WTC11 (cell line): Measurements from ENCODE around the gene NAB1. TPM values are rescaled to one million over a fixed set of nuclear protein-coding genes. Genes with fewer than 3 reads are reported as not detected.

Source experiments
- ATAC-seq: fragments of 200-7000 bp; cut with Tn5 transposase; 2 replicates; pipeline ENCODE4 v1.10.0; 2021; ENCODE audit warnings: mild to moderate bottlenecking, moderate library complexity
- CTCF ChIA-PET: fragments of 300-600 bp; sonication (Branson Sonifier 250); formaldehyde crosslinking; loops from one replicate; lab custom pipeline; 2021; ENCODE audit warnings: antibody characterized with exemption; lab: Charles Lee
- POLR2A ChIA-PET: fragments of 350-600 bp; sonication (Branson Sonifier 250); formaldehyde crosslinking; loops from one replicate; lab custom pipeline; 2021; ENCODE audit warnings: antibody characterized with exemption; lab: Charles Lee
- DNase-seq: peaks from one replicate; pipeline ENCODE4 v3.0.0; 2021; ENCODE audit warnings: low spot score
- H3K27ac Mint-ChIP-seq: 2 replicates; pipeline ENCODE4 v1.8.0; 2021; ENCODE audit warnings: mixed read lengths
- H3K27me3 Mint-ChIP-seq: 2 replicates; pipeline ENCODE4 v1.8.0; 2021; ENCODE audit warnings: low read depth, mild to moderate bottlenecking, moderate library complexity, mixed read lengths
- H3K36me3 Mint-ChIP-seq: 2 replicates; pipeline ENCODE4 v1.8.0; 2021; ENCODE audit warnings: mixed read lengths
- H3K4me1 Mint-ChIP-seq: 2 replicates; pipeline ENCODE4 v1.8.0; 2022; ENCODE audit warnings: mixed read lengths
- H3K4me3 Mint-ChIP-seq: 2 replicates; pipeline ENCODE4 v1.8.0; 2021; ENCODE audit warnings: mild to moderate bottlenecking, moderate library complexity, mixed read lengths
- H3K9me3 Mint-ChIP-seq: 2 replicates; pipeline ENCODE4 v1.8.0; 2021; ENCODE audit warnings: mixed read lengths
- ATF1 ChIP-seq: sonication (generic); formaldehyde crosslinking; IDR thresholded peaks from 2 replicates; pipeline ENCODE4 v1.8.1; 2023; ENCODE audit warnings: mild to moderate bottlenecking, moderate library complexity, missing genetic modification reagents
- CBFB ChIP-seq: sonication (generic); formaldehyde crosslinking; IDR thresholded peaks from 2 replicates; pipeline ENCODE4 v1.8.1; 2022; ENCODE audit warnings: mild to moderate bottlenecking, low read depth, missing genetic modification reagents
- CREM ChIP-seq: sonication (generic); formaldehyde crosslinking; IDR thresholded peaks from 2 replicates; pipeline ENCODE4 v1.8.1; 2022; ENCODE audit warnings: mild to moderate bottlenecking, missing genetic modification reagents, moderate library complexity
- ETV6 ChIP-seq: sonication (generic); formaldehyde crosslinking; IDR thresholded peaks from 2 replicates; pipeline ENCODE4 v1.8.1; 2022; ENCODE audit warnings: mild to moderate bottlenecking, missing genetic modification reagents
- GRHL2 ChIP-seq: fragments of 250-450 bp; sonication (Bioruptor Pico); IDR thresholded peaks from 2 replicates; pipeline ENCODE4 v1.8.0; 2022; ENCODE audit warnings: mild to moderate bottlenecking, moderate library complexity; ENCODE audit not compliant: insufficient replicate concordance, severe bottlenecking
- HMGA2 ChIP-seq: fragments of 250-450 bp; sonication (Bioruptor Pico); IDR thresholded peaks from 2 replicates; pipeline ENCODE4 v1.4.0; 2021; ENCODE audit warnings: mild to moderate bottlenecking, moderate library complexity
- NR1H2 ChIP-seq: sonication (generic); formaldehyde crosslinking; IDR thresholded peaks from 2 replicates; pipeline ENCODE4 v1.9.0; 2021; ENCODE audit warnings: mild to moderate bottlenecking, moderate library complexity, missing genetic modification reagents
- NR3C1 ChIP-seq: sonication (generic); formaldehyde crosslinking; conservative IDR thresholded peaks from 2 replicates; pipeline ENCODE4 v1.8.1; 2023; ENCODE audit warnings: low read depth, mild to moderate bottlenecking, missing genetic modification reagents
- PREB ChIP-seq: sonication (generic); formaldehyde crosslinking; IDR thresholded peaks from 2 replicates; pipeline ENCODE4 v1.8.1; 2022; ENCODE audit warnings: mild to moderate bottlenecking, missing genetic modification reagents, moderate library complexity, borderline replicate concordance
- RORB ChIP-seq: fragments of 250-450 bp; sonication (Bioruptor Pico); IDR thresholded peaks from 2 replicates; pipeline ENCODE4 v1.9.0; 2021; ENCODE audit warnings: mild to moderate bottlenecking
- TCF7 ChIP-seq: sonication (generic); formaldehyde crosslinking; IDR thresholded peaks from 2 replicates; pipeline ENCODE4 v1.8.0; 2022; ENCODE audit warnings: mild to moderate bottlenecking, low read depth, missing genetic modification reagents, moderate library complexity
- ZBTB21 ChIP-seq: sonication (generic); formaldehyde crosslinking; IDR thresholded peaks from 2 replicates; pipeline ENCODE4 v1.8.1; 2023; ENCODE audit warnings: mild to moderate bottlenecking, missing genetic modification reagents, borderline replicate concordance
- ZBTB43 ChIP-seq: sonication (generic); formaldehyde crosslinking; IDR thresholded peaks from 2 replicates; pipeline ENCODE4 v1.8.1; 2023; ENCODE audit warnings: mild to moderate bottlenecking, missing genetic modification reagents
- ZNF219 ChIP-seq: sonication (generic); formaldehyde crosslinking; IDR thresholded peaks from 2 replicates; pipeline ENCODE4 v1.8.0; 2023; ENCODE audit warnings: missing genetic modification reagents, mild to moderate bottlenecking, borderline replicate concordance
- ZNF281 ChIP-seq: sonication (generic); formaldehyde crosslinking; IDR thresholded peaks from 2 replicates; pipeline ENCODE4 v1.8.0; 2023; ENCODE audit warnings: mild to moderate bottlenecking, missing genetic modification reagents
- ZNF671 ChIP-seq: fragments of 250-450 bp; sonication (Bioruptor Pico); IDR thresholded peaks from 2 replicates; pipeline ENCODE4 v1.8.0; 2021; ENCODE audit warnings: mild to moderate bottlenecking
- total RNA-seq: library from RNA; stranded (reverse); gene quantifications from 3 replicates; pipeline ENCODE4 v1.2.3, GENCODE V29; 2021
- TF ChIP-seq, protein P1 (sequence below): fragments of 250-450 bp; sonication (Bioruptor Pico); IDR thresholded peaks from 2 replicates; pipeline ENCODE4 v1.9.0; 2021; ENCODE audit warnings: mild to moderate bottlenecking
- TF ChIP-seq, protein P2 (sequence below): sonication (generic); formaldehyde crosslinking; IDR thresholded peaks from 2 replicates; pipeline ENCODE4 v1.8.1; 2022; ENCODE audit warnings: missing genetic modification reagents, borderline replicate concordance

Gene NAB1
- total RNA-seq, 1 experiment from 2014 or later = 32.0 TPM

- ChIA-PET CTCF (no interaction called here), POLR2A (no interaction called here)
- Mint-ChIP-seq H3K36me3 (no peaks in the 10 kb centered on the region), H3K9me3 (peaks cover 2% of the 10 kb centered on the region), H3K27ac (no peak overlapping the region), H3K4me3 (no peak overlapping the region), H3K27me3 (no peaks in the 10 kb centered on the region; the same call in 1 of the 2 replicates), H3K4me1 (peaks cover 5% of the 10 kb centered on the region)
- DNase-seq = no peak
- no peak for TF ChIP-seq TCF7
- no peak for TF ChIP-seq ZNF281
- no peak for TF ChIP-seq HMGA2 (CRISPR knock-in tag)
- TF ChIP-seq CBFB (CRISPR knock-in tag) = no peak
- no peak for TF ChIP-seq PREB (CRISPR knock-in tag)
- ATAC-seq = no peak
These were observed 74.7 kb downstream of the NAB1 start for GRCh38 chr2:190723397-190724090.

DNA sequence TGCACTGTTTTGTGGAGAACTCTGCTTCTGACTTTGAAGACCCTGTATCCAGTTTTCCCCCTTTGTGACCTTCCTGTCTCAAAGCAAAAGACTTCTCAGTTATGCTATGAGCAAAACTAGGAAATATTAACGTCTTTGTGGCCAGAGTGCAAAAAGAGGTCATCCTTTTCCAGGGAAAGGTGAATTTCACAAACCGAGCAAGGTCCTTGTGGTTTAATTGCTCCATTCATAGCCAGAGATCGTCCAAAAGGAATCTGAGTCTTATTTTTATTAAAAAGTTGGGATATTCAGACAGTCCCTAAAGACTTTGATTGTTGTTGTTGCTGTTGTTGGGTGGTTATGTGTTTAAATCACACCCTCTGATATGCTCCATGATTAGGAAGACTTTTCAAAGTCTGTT, 77.4 kb downstream of the NAB1 start:
- Mint-ChIP-seq H3K4me1 (no peaks in the 10 kb centered on the region), H3K27me3 (no peaks in the 10 kb centered on the region; the same call in 1 of the 2 replicates), H3K27ac (no peak overlapping the region), H3K9me3 (peaks cover 4% of the 10 kb centered on the region), H3K4me3 (no peak overlapping the region), H3K36me3 (no peaks in the 10 kb centered on the region)
- no peak for ATAC-seq
- POLR2A ChIA-PET = no interaction called here
- DNase-seq = no peak
- TF ChIP-seq HMGA2 (CRISPR knock-in tag) (no peak), CREM (CRISPR knock-in tag) (no peak), ZNF671 (CRISPR knock-in tag) (no peak), RORB (no peak), NR1H2 (CRISPR knock-in tag) (no peak), NR3C1 (CRISPR knock-in tag) (no peak), ETV6 (CRISPR knock-in tag) (no peak), ATF1 (no peak), GRHL2 (no peak), ZBTB21 (CRISPR knock-in tag) (no peak), ZBTB43 (CRISPR knock-in tag) (no peak), ZNF219 (no peak)
- TF ChIP-seq, protein P1, sequence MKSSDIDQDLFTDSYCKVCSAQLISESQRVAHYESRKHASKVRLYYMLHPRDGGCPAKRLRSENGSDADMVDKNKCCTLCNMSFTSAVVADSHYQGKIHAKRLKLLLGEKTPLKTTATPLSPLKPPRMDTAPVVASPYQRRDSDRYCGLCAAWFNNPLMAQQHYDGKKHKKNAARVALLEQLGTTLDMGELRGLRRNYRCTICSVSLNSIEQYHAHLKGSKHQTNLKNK (CRISPR knock-in tag) = no peak
- TF ChIP-seq, protein P2, sequence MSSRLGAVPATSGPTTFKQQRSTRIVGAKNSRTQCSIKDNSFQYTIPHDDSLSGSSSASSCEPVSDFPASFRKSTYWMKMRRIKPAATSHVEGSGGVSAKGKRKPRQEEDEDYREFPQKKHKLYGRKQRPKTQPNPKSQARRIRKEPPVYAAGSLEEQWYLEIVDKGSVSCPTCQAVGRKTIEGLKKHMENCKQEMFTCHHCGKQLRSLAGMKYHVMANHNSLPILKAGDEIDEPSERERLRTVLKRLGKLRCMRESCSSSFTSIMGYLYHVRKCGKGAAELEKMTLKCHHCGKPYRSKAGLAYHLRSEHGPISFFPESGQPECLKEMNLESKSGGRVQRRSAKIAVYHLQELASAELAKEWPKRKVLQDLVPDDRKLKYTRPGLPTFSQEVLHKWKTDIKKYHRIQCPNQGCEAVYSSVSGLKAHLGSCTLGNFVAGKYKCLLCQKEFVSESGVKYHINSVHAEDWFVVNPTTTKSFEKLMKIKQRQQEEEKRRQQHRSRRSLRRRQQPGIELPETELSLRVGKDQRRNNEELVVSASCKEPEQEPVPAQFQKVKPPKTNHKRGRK = no peak
- CTCF ChIA-PET = no interaction called here
